ENCODE results near the gene PLSCR3. TPM values are rescaled to one million over a fixed set of nuclear protein-coding genes. Genes with fewer than 3 reads are reported as not detected.
A peak's percentile ranks its signal among the peaks of the same experiment; 100 is the strongest.

PLSCR3 gene
- total and polyA plus RNA-seq, 2 experiments from 2014 or later = 30.0 to 34.3 TPM

DNA sequence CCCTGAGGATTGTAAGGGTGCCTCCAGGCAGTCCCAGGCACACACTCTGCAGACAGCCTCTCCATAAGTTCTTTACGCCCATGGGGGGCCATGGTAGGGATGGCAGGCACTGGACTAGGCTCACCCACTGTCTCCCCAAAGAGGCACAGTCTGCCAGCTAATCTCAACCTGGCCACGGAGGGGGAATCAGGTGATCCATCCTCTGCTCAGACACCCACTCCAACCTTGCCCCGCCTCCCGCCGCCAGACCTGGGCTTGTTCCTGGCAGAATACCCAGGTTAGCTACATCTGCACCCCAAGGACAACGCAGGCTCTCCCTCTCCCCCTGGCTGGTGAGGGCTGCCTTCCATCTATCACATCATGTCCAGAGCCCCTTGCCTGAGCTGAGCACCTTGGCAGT, 14.5 kb upstream of the PLSCR3 start (continued):
- TF ChIP-seq, protein P1, sequence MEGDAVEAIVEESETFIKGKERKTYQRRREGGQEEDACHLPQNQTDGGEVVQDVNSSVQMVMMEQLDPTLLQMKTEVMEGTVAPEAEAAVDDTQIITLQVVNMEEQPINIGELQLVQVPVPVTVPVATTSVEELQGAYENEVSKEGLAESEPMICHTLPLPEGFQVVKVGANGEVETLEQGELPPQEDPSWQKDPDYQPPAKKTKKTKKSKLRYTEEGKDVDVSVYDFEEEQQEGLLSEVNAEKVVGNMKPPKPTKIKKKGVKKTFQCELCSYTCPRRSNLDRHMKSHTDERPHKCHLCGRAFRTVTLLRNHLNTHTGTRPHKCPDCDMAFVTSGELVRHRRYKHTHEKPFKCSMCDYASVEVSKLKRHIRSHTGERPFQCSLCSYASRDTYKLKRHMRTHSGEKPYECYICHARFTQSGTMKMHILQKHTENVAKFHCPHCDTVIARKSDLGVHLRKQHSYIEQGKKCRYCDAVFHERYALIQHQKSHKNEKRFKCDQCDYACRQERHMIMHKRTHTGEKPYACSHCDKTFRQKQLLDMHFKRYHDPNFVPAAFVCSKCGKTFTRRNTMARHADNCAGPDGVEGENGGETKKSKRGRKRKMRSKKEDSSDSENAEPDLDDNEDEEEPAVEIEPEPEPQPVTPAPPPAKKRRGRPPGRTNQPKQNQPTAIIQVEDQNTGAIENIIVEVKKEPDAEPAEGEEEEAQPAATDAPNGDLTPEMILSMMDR (conservative IDR thresholded peaks at IDR 0.05; ENCODE audit: low read depth in 2 of 2) = no peak
- no peak for TF ChIP-seq NANOG (IDR thresholded peaks at IDR 0.05; ENCODE audit: borderline replicate concordance)

DNA sequence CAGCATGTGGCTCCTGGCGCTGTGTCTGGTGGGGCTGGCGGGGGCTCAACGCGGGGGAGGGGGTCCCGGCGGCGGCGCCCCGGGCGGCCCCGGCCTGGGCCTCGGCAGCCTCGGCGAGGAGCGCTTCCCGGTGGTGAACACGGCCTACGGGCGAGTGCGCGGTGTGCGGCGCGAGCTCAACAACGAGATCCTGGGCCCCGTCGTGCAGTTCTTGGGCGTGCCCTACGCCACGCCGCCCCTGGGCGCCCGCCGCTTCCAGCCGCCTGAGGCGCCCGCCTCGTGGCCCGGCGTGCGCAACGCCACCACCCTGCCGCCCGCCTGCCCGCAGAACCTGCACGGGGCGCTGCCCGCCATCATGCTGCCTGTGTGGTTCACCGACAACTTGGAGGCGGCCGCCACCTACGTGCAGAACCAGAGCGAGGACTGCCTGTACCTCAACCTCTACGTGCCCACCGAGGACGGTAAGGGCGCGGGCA, 14.0 kb upstream of the PLSCR3 start:
- H3K27me3 ChIP-seq (ENCODE audit: insufficient read depth) = no peaks in the 10 kb centered on the region
- H3K27ac ChIP-seq (ENCODE audit: low read depth) = no peak overlapping the region
- H3K4me1 ChIP-seq (ENCODE audit: insufficient read depth) = peaks cover 22% of the 10 kb centered on the region
- TF ChIP-seq, protein P1 (conservative IDR thresholded peaks at IDR 0.05; ENCODE audit: low read depth in 2 of 2) = peak in 1 of 2 experiments; percentile 24; a peak in 1 of 4 replicates
- TF ChIP-seq NANOG (IDR thresholded peaks at IDR 0.05; ENCODE audit: borderline replicate concordance) (no peak), STAT1 (IDR thresholded peaks at IDR 0.05; ENCODE audit: unreplicated experiment) (no peak), JUNB (IDR thresholded peaks at IDR 0.05; ENCODE audit: unreplicated experiment) (no peak)
- no peaks in the 10 kb centered on the region; the same call in 1 of the 2 replicates for H3K36me3 ChIP-seq (ENCODE audit: insufficient read depth)
- peaks cover 8% of the 10 kb centered on the region; the same call in 1 of the 2 replicates for H3K79me2 ChIP-seq (replicated peaks; ENCODE audit: insufficient read depth)
- Mint-ChIP-seq H3K9me3 (no peaks in the 10 kb centered on the region), H3K27ac (no peak overlapping the region), H3K4me1 (peaks cover 36% of the 10 kb centered on the region), H3K4me3 (peak overlapping the region; percentile 58; the same call in 2 of the 3 replicates), H3K36me3 (ENCODE audit: low read depth) (peaks cover 21% of the 10 kb centered on the region), H3K27me3 (ENCODE audit: insufficient read depth, low read depth, poor library complexity) (peaks cover 18% of the 10 kb centered on the region)
- H3F3A ChIP-seq (replicated peaks; ENCODE audit: low read depth) = peaks cover 13% of the 10 kb centered on the region
- H3K4me3 ChIP-seq = peak overlapping the region; percentile 57
- peak; percentile 62 for DNase-seq (ENCODE audit: low spot score)
- H3K9me2 ChIP-seq (ENCODE audit: insufficient read depth) = no peaks in the 10 kb centered on the region
- no peaks in the 10 kb centered on the region; the same call in 1 of the 2 replicates for H4K20me1 ChIP-seq (replicated peaks; ENCODE audit: insufficient read depth)
- ATAC-seq = peak; percentile 7
- H3K4me2 ChIP-seq = peak overlapping the region; percentile 81
- 0 out of 2 replicates have a peak overlapping the region, but pooled peaks have one; percentile 32 for H2AFZ ChIP-seq

DNA sequence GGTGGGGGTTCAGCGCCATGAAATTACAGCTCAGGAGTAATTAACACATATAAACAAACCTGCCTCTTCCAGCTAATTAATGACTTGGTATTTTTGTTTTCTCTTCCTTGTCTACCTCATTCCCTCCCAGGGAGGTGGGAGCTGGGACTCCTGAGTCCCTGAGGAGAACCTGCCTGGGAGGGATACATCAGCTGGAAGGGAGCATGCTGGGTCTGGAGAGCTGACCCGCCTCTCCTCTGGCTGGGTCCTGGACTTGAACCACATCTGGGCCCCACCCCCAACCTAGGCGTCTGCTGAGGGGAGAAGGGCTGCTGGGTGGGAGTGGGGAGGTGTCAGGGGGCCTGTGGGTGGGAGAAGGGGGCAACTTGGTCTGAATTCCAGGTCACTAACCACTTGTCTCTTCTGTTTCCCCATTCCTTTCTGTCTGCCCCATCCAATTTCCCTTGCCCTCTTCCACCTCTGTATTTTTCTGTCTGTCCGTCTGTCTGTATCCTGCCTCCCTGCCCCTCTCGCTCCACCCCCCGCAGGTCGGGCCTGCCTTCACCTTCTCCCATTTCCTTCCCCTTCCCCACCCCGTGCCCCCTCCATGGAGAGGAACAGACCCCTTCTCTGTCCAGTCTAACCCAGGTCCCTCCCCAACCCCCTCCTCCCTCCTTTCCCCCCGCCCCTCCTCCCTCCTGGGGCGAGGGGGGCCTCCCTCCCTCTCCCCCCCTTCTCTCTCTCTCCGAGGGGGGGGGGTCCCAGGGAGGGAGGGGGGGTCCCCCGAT, 13.3 kb upstream of the PLSCR3 start, which contains the start of gene NLGN2:
TSS of gene NLGN2 (plus strand) at position 361 of the 767 bp plus-strand sequence. CDS start 411 bp downstream, outside the sequence.
- peaks cover 21% of the 10 kb centered on the region for H3K36me3 Mint-ChIP-seq (ENCODE audit: low read depth)
- ATAC-seq = no peak
- H3K4me1 Mint-ChIP-seq = peaks cover 36% of the 10 kb centered on the region
- peaks cover 18% of the 10 kb centered on the region for H3K27me3 Mint-ChIP-seq (ENCODE audit: insufficient read depth, low read depth, poor library complexity)
- peak within 1 kb of the TSS; percentile 81 for H3K4me2 ChIP-seq
- H3K79me2 ChIP-seq (replicated peaks; ENCODE audit: insufficient read depth) = peaks cover 13% of the 10 kb centered on the region
- DNase-seq (ENCODE audit: low spot score) = peak; percentile 50
- no peak within 1 kb of the TSS for H3K27ac Mint-ChIP-seq
- 0 out of 2 replicates have a peak within 1 kb of the TSS, but pooled peaks have one; percentile 32 for H2AFZ ChIP-seq
- H3K4me3 ChIP-seq = peak within 1 kb of the TSS; percentile 57
- H3K9me2 ChIP-seq (ENCODE audit: insufficient read depth) = no peaks in the 10 kb centered on the region
- H3K36me3 ChIP-seq (ENCODE audit: insufficient read depth) = no peaks in the 10 kb centered on the region; the same call in 1 of the 2 replicates
- H3K27me3 ChIP-seq (ENCODE audit: insufficient read depth) = no peaks in the 10 kb centered on the region
- H4K20me1 ChIP-seq (replicated peaks; ENCODE audit: insufficient read depth) = peaks cover 4% of the 10 kb centered on the region
- H3K27ac ChIP-seq (ENCODE audit: low read depth) = no peak within 1 kb of the TSS
- H3F3A ChIP-seq (replicated peaks; ENCODE audit: low read depth) = peaks cover 18% of the 10 kb centered on the region
- H3K4me3 Mint-ChIP-seq = peak within 1 kb of the TSS; percentile 93
- peaks cover 27% of the 10 kb centered on the region for H3K4me1 ChIP-seq (ENCODE audit: insufficient read depth)
- no peaks in the 10 kb centered on the region for H3K9me3 Mint-ChIP-seq
- TF ChIP-seq EZH2phosphoT487 (IDR thresholded peaks at IDR 0.05; ENCODE audit: unreplicated experiment) (no peak), EZH2 (IDR thresholded peaks at IDR 0.05; ENCODE audit: low read depth, unreplicated experiment) (no peak), JUNB (IDR thresholded peaks at IDR 0.05; ENCODE audit: unreplicated experiment) (no peak), ZNF114 (CRISPR knock-in tag; IDR thresholded peaks at IDR 0.05) (no peak)
- TF ChIP-seq, protein P2, sequence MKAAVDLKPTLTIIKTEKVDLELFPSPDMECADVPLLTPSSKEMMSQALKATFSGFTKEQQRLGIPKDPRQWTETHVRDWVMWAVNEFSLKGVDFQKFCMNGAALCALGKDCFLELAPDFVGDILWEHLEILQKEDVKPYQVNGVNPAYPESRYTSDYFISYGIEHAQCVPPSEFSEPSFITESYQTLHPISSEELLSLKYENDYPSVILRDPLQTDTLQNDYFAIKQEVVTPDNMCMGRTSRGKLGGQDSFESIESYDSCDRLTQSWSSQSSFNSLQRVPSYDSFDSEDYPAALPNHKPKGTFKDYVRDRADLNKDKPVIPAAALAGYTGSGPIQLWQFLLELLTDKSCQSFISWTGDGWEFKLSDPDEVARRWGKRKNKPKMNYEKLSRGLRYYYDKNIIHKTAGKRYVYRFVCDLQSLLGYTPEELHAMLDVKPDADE (IDR thresholded peaks at IDR 0.05) = no peak
- TF ChIP-seq, protein P1 (conservative IDR thresholded peaks at IDR 0.05; ENCODE audit: low read depth in 2 of 2) = no peak

Measured in GM23338 (cell line).